Upper lobe of left lung (tissue), 6 donors: ENCODE data around the gene SYMPK. TPM values are rescaled to one million over a fixed set of nuclear protein-coding genes. Genes with fewer than 3 reads are reported as not detected.
A peak's percentile ranks its signal among the peaks of the same experiment; 100 is the strongest.

Experiments used
- ATAC-seq, 2 donors: fragments of 200-7000 bp; cut with Tn5 transposase; one replicate each; pipeline ENCODE4 v1.9.1; 2022; ENCODE audit warnings: mild to moderate bottlenecking in 2 of 2, moderate library complexity in 2 of 2; ENCODE audit not compliant: low FRiP score in 2 of 2
- DNase-seq, 2 donors: peaks; one replicate each; pipeline ENCODE4 v3.0.0-alpha.2; 2019 to 2020
- H3K27ac ChIP-seq, 4 donors: fragments of 200-600 bp; sonication (generic); one replicate each; pipeline ENCODE4 v1.5.1; 2016 to 2019
- H3K27me3 ChIP-seq, 4 donors: fragments of 200-600 bp; sonication (generic); one replicate each; pipeline ENCODE4 v1.5.1; 2017 to 2019
- H3K36me3 ChIP-seq, 4 donors: fragments of 200-600 bp; sonication (generic); one replicate each; pipeline ENCODE4 v1.5.1; 2016 to 2019
- H3K4me1 ChIP-seq, 4 donors: fragments of 200-600 bp; sonication (generic); one replicate each; pipeline ENCODE4 v1.5.1; 2018 to 2019
- H3K4me3 ChIP-seq, 4 donors: fragments of 200-600 bp; sonication (generic); one replicate each; pipeline ENCODE4 v1.5.1; 2017 to 2019; ENCODE audit warnings: mild to moderate bottlenecking in 2 of 4, moderate library complexity in 1 of 4
- H3K9me3 ChIP-seq, 4 donors: fragments of 200-600 bp; sonication (generic); one replicate each; pipeline ENCODE4 v1.5.1; 2018 to 2019
- CTCF ChIP-seq, 6 experiments: fragments of 450-650 bp in 4 of 6; fragments of 200-600 bp in 2 of 6; sonication (generic) in 2 of 6; IDR thresholded peaks; one replicate each; pipeline ENCODE4 v1.5.1; 2016 to 2019; ENCODE audit warnings: antibody characterized with exemption in 6 of 6
- EP300 ChIP-seq, 4 donors: sonication (generic); formaldehyde crosslinking; IDR thresholded peaks; one replicate each; pipeline ENCODE4 v1.5.1; 2017; ENCODE audit warnings: antibody characterized with exemption in 4 of 4, control low read depth in 2 of 4
- POLR2A ChIP-seq, 4 donors: fragments of 450-650 bp; IDR thresholded peaks; one replicate each; pipeline ENCODE4 v1.5.1; 2016 to 2017; ENCODE audit warnings: antibody characterized with exemption in 4 of 4, mild to moderate bottlenecking in 2 of 4
- POLR2AphosphoS5 ChIP-seq, 2 donors: sonication (generic); formaldehyde crosslinking; IDR thresholded peaks; one replicate each; pipeline ENCODE4 v1.5.1; 2017; ENCODE audit warnings: antibody characterized with exemption in 2 of 2
- WGBS, 2 donors: methylation state at CpG; one replicate each; pipeline ENCODE4 v1.1.5; 2017 to 2018; 5-methylcytosine and 5-hydroxymethylcytosine counted together
- total RNA-seq, 6 donors: library from RNA; depleted of rRNA in 4 of 6; stranded (reverse); fragments of >200 nt in 4 of 6; gene quantifications; one replicate each; pipeline versions ENCODE4 v1.1.0 to v1.2.1, GENCODE V29; 2016 to 2021
- donor health status: DM: no; HTN: no; CAD: no; lungs with moderate emphysema.
- donor health status: DM: no; HTN: yes; CAD: no; lungs with severe emphysema.

The SYMPK gene
- total RNA-seq, 6 donors from 2014 or later, result 35.0 to 345 (median 76.0) TPM

- H3K9me3 ChIP-seq, result no peaks in the 10 kb centered on the region
Measured at GRCh38 chr19:45866400-45867176, 3.6 kb upstream of the SYMPK start.

GRCh38 chr19:45865269-45865948, 2.5 kb upstream of the SYMPK start:
- H3K27me3 ChIP-seq, result peaks cover 0 to 11% (median 5%) of the 10 kb centered on the region in 4 donors
- WGBS, 2 donors, result 73 to 79% methylated on average over 7 to 9 of the region's 9 CpGs
- TF ChIP-seq CTCF (IDR thresholded peaks at IDR 0.05) (no peak), EP300 (IDR thresholded peaks at IDR 0.05) (no peak), POLR2A (IDR thresholded peaks at IDR 0.05) (no peak), POLR2AphosphoS5 (IDR thresholded peaks at IDR 0.05) (no peak)
- ATAC-seq, result no peak
- H3K9me3 ChIP-seq, result no peaks in the 10 kb centered on the region
- no peak overlapping the region for H3K27ac ChIP-seq
- no peak for DNase-seq
- no peaks in the 10 kb centered on the region for H3K36me3 ChIP-seq
- peaks cover 17 to 33% (median 27%) of the 10 kb centered on the region in 4 donors for H3K4me1 ChIP-seq
- H3K4me3 ChIP-seq, result no peak overlapping the region

More at GRCh38 chr19:45866400-45867176, 3.6 kb upstream of the SYMPK start:
- no peak overlapping the region for H3K4me3 ChIP-seq
- WGBS, 2 donors, result 71 to 80% methylated on average over 7 to 10 of the region's 11 CpGs
- no peaks in the 10 kb centered on the region for H3K36me3 ChIP-seq
- ATAC-seq (no peak), DNase-seq (no peak)
- peaks cover 14 to 22% (median 18%) of the 10 kb centered on the region in 4 donors for H3K4me1 ChIP-seq
- TF ChIP-seq POLR2AphosphoS5 (IDR thresholded peaks at IDR 0.05) (no peak), EP300 (IDR thresholded peaks at IDR 0.05) (no peak), CTCF (IDR thresholded peaks at IDR 0.05) (no peak), POLR2A (IDR thresholded peaks at IDR 0.05) (no peak)
- H3K27me3 ChIP-seq, result peaks cover 0 to 11% (median 5%) of the 10 kb centered on the region in 4 donors
- H3K27ac ChIP-seq, result no peak overlapping the region

GRCh38 chr19:45864629-45865082, 1.7 kb upstream of the SYMPK start:
- H3K36me3 ChIP-seq, result peaks cover 0 to under 1% (median under 1%) of the 10 kb centered on the region in 4 donors
- WGBS, 2 donors, result 40 to 49% methylated on average over 12 of the region's 12 CpGs
- H3K27me3 ChIP-seq, result peaks cover 0 to 11% (median 5%) of the 10 kb centered on the region in 4 donors
- H3K27ac ChIP-seq, result no peak overlapping the region
- H3K9me3 ChIP-seq, result no peaks in the 10 kb centered on the region
- DNase-seq (no peak), ATAC-seq (no peak)
- no peak for TF ChIP-seq POLR2A (IDR thresholded peaks at IDR 0.05)
- peak overlapping the region in 3 of 4 donors; percentile 78 to 89 (median 86) for H3K4me3 ChIP-seq
- peaks cover 17 to 33% (median 27%) of the 10 kb centered on the region in 4 donors for H3K4me1 ChIP-seq

- H3K9me3 ChIP-seq, result no peaks in the 10 kb centered on the region
- peak within 1 kb of the TSS in 1 of 4 donors; percentile 94 for H3K27ac ChIP-seq
- H3K36me3 ChIP-seq, result peaks cover 0 to 7% (median 3%) of the 10 kb centered on the region in 4 donors
- peak; percentile 58 to 93 for DNase-seq
- 6 to 14% methylated on average over 18 to 30 of the region's 71 CpGs for WGBS, 2 donors
- H3K4me3 ChIP-seq, result peak within 1 kb of the TSS in 3 of 4 donors; percentile 78 to 89 (median 86)
- peaks cover 17 to 33% (median 27%) of the 10 kb centered on the region in 4 donors for H3K4me1 ChIP-seq
- peaks cover 0 to 11% (median 5%) of the 10 kb centered on the region in 4 donors for H3K27me3 ChIP-seq
- peak; percentile 68 to 79 for ATAC-seq
- TF ChIP-seq EP300 (IDR thresholded peaks at IDR 0.05) (no peak), CTCF (IDR thresholded peaks at IDR 0.05) (peak; percentile 63 to 86 (median 71))
Measured at GRCh38 chr19:45863840-45864628, 1.1 kb upstream of the SYMPK start, which contains the start of gene FOXA3. FOXA3 (plus strand) TSS chr19:45864326; CDS start chr19:45864457, 131 bp downstream.
